Fibroblast of skin of abdomen (primary cell): ENCODE results near the gene CDK6.
A peak's percentile ranks its signal among the peaks of the same experiment; 100 is the strongest.

Source experiments
- DNase-seq: peaks from one replicate; pipeline ENCODE4 v3.0.0-alpha.2; 2013

The CDK6 gene

GRCh38 chr7:92708111-92709042 lies 128.0 kb downstream of the CDK6 start:
- no peak for DNase-seq

- DNase-seq = no peak
Measured at GRCh38 chr7:92707435-92707834, 128.9 kb downstream of the CDK6 start.

GRCh38 chr7:92706563-92706962 lies 129.8 kb downstream of the CDK6 start:
- DNase-seq = no peak

GRCh38 chr7:92705831-92706230 lies 130.5 kb downstream of the CDK6 start:
- DNase-seq = no peak

- no peak for DNase-seq
Measured at GRCh38 chr7:92704858-92705257, 131.5 kb downstream of the CDK6 start.

- DNase-seq = no peak
Measured at GRCh38 chr7:92702535-92702934, 133.8 kb downstream of the CDK6 start.

GRCh38 chr7:92699966-92700514 lies 136.3 kb downstream of the CDK6 start:
- DNase-seq = peak; percentile 17

- peak; percentile 14 for DNase-seq
Measured at GRCh38 chr7:92699560-92699959, 136.8 kb downstream of the CDK6 start.

GRCh38 chr7:92698237-92698841 lies 138.0 kb downstream of the CDK6 start:
- DNase-seq = peak; percentile 96

GRCh38 chr7:92697414-92697813 lies 139.0 kb downstream of the CDK6 start:
- peak; percentile 15 for DNase-seq

- DNase-seq = no peak
Measured at GRCh38 chr7:92697012-92697411, 139.4 kb downstream of the CDK6 start.

GRCh38 chr7:92696584-92696983 lies 139.8 kb downstream of the CDK6 start:
- no peak for DNase-seq

GRCh38 chr7:92695308-92696261 lies 140.8 kb downstream of the CDK6 start:
- DNase-seq = peak; percentile 95

GRCh38 chr7:92694211-92694610 lies 142.2 kb downstream of the CDK6 start:
- no peak for DNase-seq

GRCh38 chr7:92693519-92693918 lies 142.9 kb downstream of the CDK6 start:
- no peak for DNase-seq

GRCh38 chr7:92691578-92691977 lies 144.8 kb downstream of the CDK6 start:
- peak; percentile 79 for DNase-seq

GRCh38 chr7:92685136-92686042 lies 151.0 kb downstream of the CDK6 start:
- no peak for DNase-seq

GRCh38 chr7:92684274-92684673 lies 152.1 kb downstream of the CDK6 start:
- no peak for DNase-seq

- DNase-seq = peak; percentile 35
Measured at GRCh38 chr7:92682903-92683539, 153.4 kb downstream of the CDK6 start.

- peak; percentile 9 for DNase-seq
Measured at GRCh38 chr7:92682330-92682729, 154.0 kb downstream of the CDK6 start.

GRCh38 chr7:92681633-92682032 lies 154.7 kb downstream of the CDK6 start:
- no peak for DNase-seq
